ENCODE measurements around the gene THSD4. TPM values are rescaled to one million over a fixed set of nuclear protein-coding genes. Genes with fewer than 3 reads are reported as not detected.

Gene THSD4
- polyA plus RNA-seq, 1 donor from 2014 or later: 0.46 TPM

DNA sequence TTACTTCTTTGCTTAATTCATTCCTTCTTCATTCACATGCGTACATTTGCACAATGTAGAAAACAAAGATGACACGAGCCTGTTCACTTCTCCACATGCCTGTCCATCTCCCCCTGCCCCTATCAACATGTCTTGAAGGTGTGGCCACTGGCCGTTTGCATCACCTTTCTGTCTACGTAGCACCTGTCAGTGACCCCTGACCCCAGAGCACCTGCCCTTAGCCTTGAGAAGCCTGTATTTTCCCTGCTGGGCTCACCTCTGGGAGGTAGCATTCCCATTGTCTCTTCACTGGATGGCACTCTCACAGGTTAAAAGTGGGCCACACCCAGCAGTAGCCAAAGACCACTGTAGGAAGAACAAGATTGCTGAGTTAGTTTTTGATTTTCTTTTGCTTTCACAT lies 234.1 kb downstream of the THSD4 start:
- H3K9me3 ChIP-seq (ENCODE audit: low read length): no peaks in the 10 kb centered on the region
- no peak overlapping the region for H3K4me3 ChIP-seq (ENCODE audit: low read length)
- no peak overlapping the region for H3K4me2 ChIP-seq (ENCODE audit: low read length)
- H3F3A ChIP-seq (ENCODE audit: insufficient read depth, low read length, poor library complexity, severe bottlenecking): no peaks in the 10 kb centered on the region
- no peak overlapping the region for H3K9ac ChIP-seq (ENCODE audit: low read length)
- H2AFZ ChIP-seq (ENCODE audit: low read depth, low read length): no peak overlapping the region
- no peaks in the 10 kb centered on the region for H3K9me2 ChIP-seq (ENCODE audit: insufficient read depth, low read length)
- H3K27me3 ChIP-seq (ENCODE audit: insufficient read depth, low read depth, low read length): no peaks in the 10 kb centered on the region
- H3K27ac ChIP-seq (ENCODE audit: low read length): no peak overlapping the region
- no peaks in the 10 kb centered on the region for H3K79me2 ChIP-seq (replicated peaks; ENCODE audit: insufficient read depth, low read length)
- no peak for TF ChIP-seq EZH2 (IDR thresholded peaks at IDR 0.05; ENCODE audit: borderline replicate concordance, insufficient read depth, low read length, poor library complexity, severe bottlenecking)
- no peak for TF ChIP-seq TAF1 (IDR thresholded peaks at IDR 0.05; ENCODE audit: low read depth)
- no peak for TF ChIP-seq MXI1 (conservative IDR thresholded peaks at IDR 0.05; ENCODE audit: poor library complexity, severe bottlenecking)
- no peaks in the 10 kb centered on the region for H4K20me1 ChIP-seq (ENCODE audit: insufficient read depth)
- no peaks in the 10 kb centered on the region for H3K36me3 ChIP-seq (ENCODE audit: insufficient read depth, low read length)

DNA sequence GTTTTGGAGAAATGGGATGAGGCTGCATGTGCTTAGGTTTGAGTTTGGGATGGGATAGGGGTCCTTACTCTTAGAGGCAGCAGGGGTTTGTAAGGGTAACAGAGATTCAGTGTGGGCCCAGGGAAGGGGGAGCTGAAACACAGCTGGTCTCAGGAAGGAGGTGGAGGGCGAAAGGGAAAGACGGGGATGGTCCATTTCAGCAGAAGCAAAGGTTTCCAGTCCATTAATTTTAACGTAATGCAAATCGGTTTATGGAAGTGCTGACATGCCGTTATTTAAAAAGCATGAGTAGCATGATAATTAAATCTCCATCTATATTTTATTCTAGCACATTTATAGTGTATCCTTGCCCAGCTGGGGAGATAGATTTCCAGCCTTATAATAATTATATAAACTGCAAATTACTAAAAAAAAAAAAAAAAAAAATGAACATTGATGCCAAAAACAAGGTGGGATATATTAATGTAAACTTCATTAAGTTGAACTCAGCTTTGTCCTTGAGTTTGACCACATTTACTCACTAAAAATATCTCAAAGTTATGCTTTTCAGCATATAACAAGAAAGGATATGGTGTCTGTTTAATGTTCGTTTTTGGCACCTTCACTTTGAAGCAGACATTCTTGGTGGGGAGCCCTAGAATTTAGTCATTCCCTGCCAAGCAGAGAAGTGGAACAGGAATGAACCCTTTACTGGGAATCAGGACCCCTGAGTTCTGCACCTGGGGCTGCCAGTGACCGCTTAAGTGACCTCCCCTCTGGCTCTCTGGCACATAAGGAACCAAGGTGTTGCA lies 234.7 kb downstream of the THSD4 start:
- no peaks in the 10 kb centered on the region for H3K79me2 ChIP-seq (replicated peaks; ENCODE audit: insufficient read depth, low read length)
- no peak overlapping the region for H3K4me3 ChIP-seq (ENCODE audit: low read length)
- no peaks in the 10 kb centered on the region for H3K9me3 ChIP-seq (ENCODE audit: low read length)
- H3K27me3 ChIP-seq (ENCODE audit: insufficient read depth, low read depth, low read length): no peaks in the 10 kb centered on the region
- H3F3A ChIP-seq (ENCODE audit: insufficient read depth, low read length, poor library complexity, severe bottlenecking): no peaks in the 10 kb centered on the region
- no peaks in the 10 kb centered on the region for H3K36me3 ChIP-seq (ENCODE audit: insufficient read depth, low read length)
- no peak overlapping the region for H3K27ac ChIP-seq (ENCODE audit: low read length)
- H3K9me2 ChIP-seq (ENCODE audit: insufficient read depth, low read length): no peaks in the 10 kb centered on the region
- TF ChIP-seq TAF1 (IDR thresholded peaks at IDR 0.05; ENCODE audit: low read depth) (no peak), SMC3 (conservative IDR thresholded peaks at IDR 0.05; ENCODE audit: poor library complexity) (no peak), MXI1 (conservative IDR thresholded peaks at IDR 0.05; ENCODE audit: poor library complexity, severe bottlenecking) (no peak), RAD21 (conservative IDR thresholded peaks at IDR 0.05) (no peak)
- TF ChIP-seq, protein P1, sequence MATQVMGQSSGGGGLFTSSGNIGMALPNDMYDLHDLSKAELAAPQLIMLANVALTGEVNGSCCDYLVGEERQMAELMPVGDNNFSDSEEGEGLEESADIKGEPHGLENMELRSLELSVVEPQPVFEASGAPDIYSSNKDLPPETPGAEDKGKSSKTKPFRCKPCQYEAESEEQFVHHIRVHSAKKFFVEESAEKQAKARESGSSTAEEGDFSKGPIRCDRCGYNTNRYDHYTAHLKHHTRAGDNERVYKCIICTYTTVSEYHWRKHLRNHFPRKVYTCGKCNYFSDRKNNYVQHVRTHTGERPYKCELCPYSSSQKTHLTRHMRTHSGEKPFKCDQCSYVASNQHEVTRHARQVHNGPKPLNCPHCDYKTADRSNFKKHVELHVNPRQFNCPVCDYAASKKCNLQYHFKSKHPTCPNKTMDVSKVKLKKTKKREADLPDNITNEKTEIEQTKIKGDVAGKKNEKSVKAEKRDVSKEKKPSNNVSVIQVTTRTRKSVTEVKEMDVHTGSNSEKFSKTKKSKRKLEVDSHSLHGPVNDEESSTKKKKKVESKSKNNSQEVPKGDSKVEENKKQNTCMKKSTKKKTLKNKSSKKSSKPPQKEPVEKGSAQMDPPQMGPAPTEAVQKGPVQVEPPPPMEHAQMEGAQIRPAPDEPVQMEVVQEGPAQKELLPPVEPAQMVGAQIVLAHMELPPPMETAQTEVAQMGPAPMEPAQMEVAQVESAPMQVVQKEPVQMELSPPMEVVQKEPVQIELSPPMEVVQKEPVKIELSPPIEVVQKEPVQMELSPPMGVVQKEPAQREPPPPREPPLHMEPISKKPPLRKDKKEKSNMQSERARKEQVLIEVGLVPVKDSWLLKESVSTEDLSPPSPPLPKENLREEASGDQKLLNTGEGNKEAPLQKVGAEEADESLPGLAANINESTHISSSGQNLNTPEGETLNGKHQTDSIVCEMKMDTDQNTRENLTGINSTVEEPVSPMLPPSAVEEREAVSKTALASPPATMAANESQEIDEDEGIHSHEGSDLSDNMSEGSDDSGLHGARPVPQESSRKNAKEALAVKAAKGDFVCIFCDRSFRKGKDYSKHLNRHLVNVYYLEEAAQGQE (IDR thresholded peaks at IDR 0.05; ENCODE audit: borderline replicate concordance): no peak
- H4K20me1 ChIP-seq (ENCODE audit: insufficient read depth): no peaks in the 10 kb centered on the region
- no peak overlapping the region for H3K4me2 ChIP-seq (ENCODE audit: low read length)
- no peak overlapping the region for H3K9ac ChIP-seq (ENCODE audit: low read length)
- no peak overlapping the region for H2AFZ ChIP-seq (ENCODE audit: low read depth, low read length)

DNA sequence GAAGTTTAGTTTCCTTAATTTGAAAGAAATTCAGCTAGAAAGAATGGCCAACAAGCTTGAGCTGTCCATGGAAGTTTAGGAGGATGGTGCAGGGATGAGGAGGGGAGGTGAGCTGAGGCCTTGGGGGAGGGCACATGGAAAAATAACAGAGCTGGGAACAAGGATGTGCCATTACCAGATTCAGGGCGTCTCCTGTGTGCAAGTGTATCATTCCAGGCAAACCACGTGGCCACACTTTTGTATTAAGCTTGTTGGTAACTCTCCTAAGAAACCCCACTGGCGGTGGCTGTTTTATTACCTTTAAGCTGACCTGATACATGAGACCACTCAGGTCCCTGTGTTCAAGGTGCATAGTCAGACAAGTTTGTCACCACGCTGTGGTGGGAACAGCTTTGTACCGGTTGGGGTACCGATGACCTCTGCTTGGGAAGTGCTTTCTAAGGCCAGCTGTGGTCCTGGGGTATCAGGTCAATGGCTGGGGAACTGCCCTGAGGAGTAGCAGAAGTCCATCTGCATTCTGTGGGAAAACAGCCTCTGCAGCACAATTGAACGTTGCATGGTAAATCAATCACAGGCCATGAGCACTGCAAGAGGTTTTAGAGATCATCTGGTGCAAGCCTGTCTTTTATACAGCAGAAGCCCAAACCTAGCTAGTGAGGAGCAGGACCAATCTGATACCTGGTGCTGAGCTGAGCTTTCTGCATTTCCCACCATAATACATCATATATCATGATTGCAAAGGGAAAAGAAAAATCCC lies 235.5 kb downstream of the THSD4 start:
- Histone ChIP-seq H3K4me2 (ENCODE audit: low read length) (no peak overlapping the region), H3K4me3 (ENCODE audit: low read length) (no peak overlapping the region), H4K20me1 (ENCODE audit: insufficient read depth) (no peaks in the 10 kb centered on the region), H3K9me3 (ENCODE audit: low read length) (no peaks in the 10 kb centered on the region), H3F3A (ENCODE audit: insufficient read depth, low read length, poor library complexity, severe bottlenecking) (no peaks in the 10 kb centered on the region), H3K27me3 (ENCODE audit: insufficient read depth, low read depth, low read length) (no peaks in the 10 kb centered on the region), H3K9me2 (ENCODE audit: insufficient read depth, low read length) (no peaks in the 10 kb centered on the region), H3K36me3 (ENCODE audit: insufficient read depth, low read length) (no peaks in the 10 kb centered on the region), H3K27ac (ENCODE audit: low read length) (no peak overlapping the region), H3K9ac (ENCODE audit: low read length) (no peak overlapping the region), H3K79me2 (replicated peaks; ENCODE audit: insufficient read depth, low read length) (no peaks in the 10 kb centered on the region), H2AFZ (ENCODE audit: low read depth, low read length) (no peak overlapping the region)
- TF ChIP-seq EP300 (conservative IDR thresholded peaks at IDR 0.05; ENCODE audit: poor library complexity, severe bottlenecking): no peak
- TF ChIP-seq TAF1 (IDR thresholded peaks at IDR 0.05; ENCODE audit: low read depth): no peak
- TF ChIP-seq, protein P2, sequence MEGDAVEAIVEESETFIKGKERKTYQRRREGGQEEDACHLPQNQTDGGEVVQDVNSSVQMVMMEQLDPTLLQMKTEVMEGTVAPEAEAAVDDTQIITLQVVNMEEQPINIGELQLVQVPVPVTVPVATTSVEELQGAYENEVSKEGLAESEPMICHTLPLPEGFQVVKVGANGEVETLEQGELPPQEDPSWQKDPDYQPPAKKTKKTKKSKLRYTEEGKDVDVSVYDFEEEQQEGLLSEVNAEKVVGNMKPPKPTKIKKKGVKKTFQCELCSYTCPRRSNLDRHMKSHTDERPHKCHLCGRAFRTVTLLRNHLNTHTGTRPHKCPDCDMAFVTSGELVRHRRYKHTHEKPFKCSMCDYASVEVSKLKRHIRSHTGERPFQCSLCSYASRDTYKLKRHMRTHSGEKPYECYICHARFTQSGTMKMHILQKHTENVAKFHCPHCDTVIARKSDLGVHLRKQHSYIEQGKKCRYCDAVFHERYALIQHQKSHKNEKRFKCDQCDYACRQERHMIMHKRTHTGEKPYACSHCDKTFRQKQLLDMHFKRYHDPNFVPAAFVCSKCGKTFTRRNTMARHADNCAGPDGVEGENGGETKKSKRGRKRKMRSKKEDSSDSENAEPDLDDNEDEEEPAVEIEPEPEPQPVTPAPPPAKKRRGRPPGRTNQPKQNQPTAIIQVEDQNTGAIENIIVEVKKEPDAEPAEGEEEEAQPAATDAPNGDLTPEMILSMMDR (IDR thresholded peaks at IDR 0.05; ENCODE audit: poor library complexity, severe bottlenecking): no peak

Measured in neural cell (in vitro differentiated cells).